Measurements from ENCODE around the gene PRR12.

DNA sequence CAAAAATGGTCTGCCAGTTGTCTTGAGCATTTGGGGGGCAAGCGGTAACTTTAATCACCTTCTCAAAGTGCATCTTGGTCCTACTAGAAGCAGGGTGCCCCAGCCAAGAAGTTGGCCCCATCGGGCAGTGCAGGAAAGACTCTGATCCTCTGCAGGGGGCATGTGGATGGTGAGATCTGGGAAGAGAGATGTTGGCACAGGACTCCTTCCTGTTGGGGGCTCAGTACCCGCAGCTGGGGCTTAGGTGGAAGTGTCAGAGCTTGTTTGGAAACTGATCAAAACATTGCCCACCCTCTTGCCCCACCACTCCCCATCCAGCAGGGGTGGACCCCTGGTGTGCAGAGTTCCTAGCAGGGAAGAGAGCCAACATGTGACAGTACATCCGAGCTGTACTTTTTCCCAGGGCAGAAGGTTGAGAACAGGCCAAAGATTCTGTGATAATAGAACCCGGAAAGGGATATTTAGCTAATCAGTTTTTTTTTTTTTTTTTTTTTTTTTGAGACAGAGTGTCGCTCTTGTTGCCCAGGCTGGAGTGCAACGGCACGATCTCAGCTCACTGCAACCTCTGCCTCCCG lies 40.1 kb downstream of the PRR12 start:
- TF ChIP-seq, protein P1, sequence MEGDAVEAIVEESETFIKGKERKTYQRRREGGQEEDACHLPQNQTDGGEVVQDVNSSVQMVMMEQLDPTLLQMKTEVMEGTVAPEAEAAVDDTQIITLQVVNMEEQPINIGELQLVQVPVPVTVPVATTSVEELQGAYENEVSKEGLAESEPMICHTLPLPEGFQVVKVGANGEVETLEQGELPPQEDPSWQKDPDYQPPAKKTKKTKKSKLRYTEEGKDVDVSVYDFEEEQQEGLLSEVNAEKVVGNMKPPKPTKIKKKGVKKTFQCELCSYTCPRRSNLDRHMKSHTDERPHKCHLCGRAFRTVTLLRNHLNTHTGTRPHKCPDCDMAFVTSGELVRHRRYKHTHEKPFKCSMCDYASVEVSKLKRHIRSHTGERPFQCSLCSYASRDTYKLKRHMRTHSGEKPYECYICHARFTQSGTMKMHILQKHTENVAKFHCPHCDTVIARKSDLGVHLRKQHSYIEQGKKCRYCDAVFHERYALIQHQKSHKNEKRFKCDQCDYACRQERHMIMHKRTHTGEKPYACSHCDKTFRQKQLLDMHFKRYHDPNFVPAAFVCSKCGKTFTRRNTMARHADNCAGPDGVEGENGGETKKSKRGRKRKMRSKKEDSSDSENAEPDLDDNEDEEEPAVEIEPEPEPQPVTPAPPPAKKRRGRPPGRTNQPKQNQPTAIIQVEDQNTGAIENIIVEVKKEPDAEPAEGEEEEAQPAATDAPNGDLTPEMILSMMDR (IDR thresholded peaks at IDR 0.05), result no peak
- TF ChIP-seq POLR2A (IDR thresholded peaks at IDR 0.05), result no peak

All from vagina (tissue), 2 donors.